Measurements from ENCODE around the gene PCDH1.

Gene PCDH1

DNA sequence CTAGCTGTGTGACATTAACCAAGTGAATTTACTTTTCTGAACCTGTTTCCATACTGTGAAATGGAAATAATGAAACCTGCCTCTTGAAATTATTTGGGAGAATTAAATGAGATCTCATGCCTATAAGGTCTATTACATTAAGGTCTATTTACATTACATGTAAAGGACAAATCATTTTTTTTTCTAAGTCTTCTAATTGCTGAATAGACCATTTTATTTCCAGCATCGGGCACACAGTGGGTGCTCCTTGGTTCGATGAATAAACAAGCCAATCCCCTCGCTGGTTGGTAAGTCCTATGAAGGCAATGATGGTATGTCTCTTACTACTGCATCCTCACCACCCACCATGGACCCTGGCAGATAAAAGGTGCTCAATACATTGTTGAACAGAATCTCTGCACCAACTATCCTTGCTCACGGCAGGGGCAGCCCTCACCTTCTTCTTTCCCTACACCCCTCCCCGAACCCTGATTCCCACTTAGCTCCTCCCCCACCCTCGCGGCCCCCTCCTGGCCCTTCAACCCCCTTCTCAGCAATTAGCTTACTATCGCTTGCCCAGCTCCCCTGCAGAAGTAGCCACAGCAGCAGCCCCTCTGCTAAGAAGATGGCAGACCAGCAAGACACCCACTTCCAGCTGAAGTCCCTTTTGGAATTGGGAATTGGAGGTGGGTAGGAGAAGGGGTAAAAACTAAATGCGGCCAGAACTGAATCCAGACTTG is 3.0 kb downstream of the PCDH1 start:
- no peak for TF ChIP-seq Cebpa-rat (IDR thresholded peaks at IDR 0.05)
- Histone ChIP-seq H3K9ac (no peak overlapping the region), H4K20me1 (peaks cover 43% of the 10 kb centered on the region; the same call in 1 of the 2 replicates), H3K27ac (no peak overlapping the region), H3K9me3 (no peaks in the 10 kb centered on the region), H3K4me2 (no peak overlapping the region), H3K27me3 (peaks cover 69% of the 10 kb centered on the region), H3K36me3 (no peaks in the 10 kb centered on the region), H3K4me3 (no peak overlapping the region), H3K4me1 (peaks cover 38% of the 10 kb centered on the region)

GRCh38 chr5:141874262-141874964 is 3.8 kb downstream of the PCDH1 start:
- Histone ChIP-seq H3K4me3 (no peak overlapping the region), H3K4me2 (no peak overlapping the region), H3K9ac (no peak overlapping the region), H4K20me1 (peaks cover 35% of the 10 kb centered on the region; the same call in 1 of the 2 replicates), H3K27ac (no peak overlapping the region), H3K36me3 (no peaks in the 10 kb centered on the region), H3K27me3 (peaks cover 77% of the 10 kb centered on the region), H3K4me1 (peaks cover 30% of the 10 kb centered on the region), H3K9me3 (no peaks in the 10 kb centered on the region)
- TF ChIP-seq Cebpa-rat (IDR thresholded peaks at IDR 0.05), result no peak

DNA sequence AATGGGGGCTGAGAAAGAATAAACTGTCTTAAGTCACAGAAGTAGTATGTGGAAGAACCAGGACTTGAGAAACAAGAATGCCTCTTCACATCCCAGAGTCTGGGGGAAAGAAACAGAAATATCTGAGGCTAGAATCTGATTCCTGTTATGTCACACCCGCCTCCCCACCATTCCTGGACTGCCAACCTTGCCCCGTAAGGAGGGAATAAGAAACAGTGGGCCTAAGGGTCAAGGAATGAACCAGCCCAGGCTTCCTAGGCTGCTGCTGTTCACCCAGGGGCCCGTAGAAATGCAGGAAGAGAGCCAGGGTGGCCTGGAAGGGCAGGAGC is 4.3 kb downstream of the PCDH1 start:
- no peaks in the 10 kb centered on the region for H3K36me3 ChIP-seq
- no peak overlapping the region for H3K4me2 ChIP-seq
- peaks cover 74% of the 10 kb centered on the region for H3K27me3 ChIP-seq
- peaks cover 25% of the 10 kb centered on the region for H3K4me1 ChIP-seq
- no peak overlapping the region for H3K4me3 ChIP-seq
- H4K20me1 ChIP-seq, result peaks cover 32% of the 10 kb centered on the region; the same call in 1 of the 2 replicates
- no peak for TF ChIP-seq Cebpa-rat (IDR thresholded peaks at IDR 0.05)
- H3K9ac ChIP-seq, result no peak overlapping the region
- H3K9me3 ChIP-seq, result no peaks in the 10 kb centered on the region
- no peak overlapping the region for H3K27ac ChIP-seq

GRCh38 chr5:141872496-141873356 is 5.5 kb downstream of the PCDH1 start:
- no peak overlapping the region for H3K4me3 ChIP-seq
- H3K27me3 ChIP-seq, result peaks cover 62% of the 10 kb centered on the region
- H3K4me2 ChIP-seq, result no peak overlapping the region
- no peak for TF ChIP-seq Cebpa-rat (IDR thresholded peaks at IDR 0.05)
- H3K27ac ChIP-seq, result no peak overlapping the region
- H3K36me3 ChIP-seq, result no peaks in the 10 kb centered on the region
- peaks cover 15% of the 10 kb centered on the region for H3K4me1 ChIP-seq
- no peaks in the 10 kb centered on the region for H3K9me3 ChIP-seq
- peaks cover 23% of the 10 kb centered on the region; the same call in 1 of the 2 replicates for H4K20me1 ChIP-seq
- H3K9ac ChIP-seq, result no peak overlapping the region

DNA sequence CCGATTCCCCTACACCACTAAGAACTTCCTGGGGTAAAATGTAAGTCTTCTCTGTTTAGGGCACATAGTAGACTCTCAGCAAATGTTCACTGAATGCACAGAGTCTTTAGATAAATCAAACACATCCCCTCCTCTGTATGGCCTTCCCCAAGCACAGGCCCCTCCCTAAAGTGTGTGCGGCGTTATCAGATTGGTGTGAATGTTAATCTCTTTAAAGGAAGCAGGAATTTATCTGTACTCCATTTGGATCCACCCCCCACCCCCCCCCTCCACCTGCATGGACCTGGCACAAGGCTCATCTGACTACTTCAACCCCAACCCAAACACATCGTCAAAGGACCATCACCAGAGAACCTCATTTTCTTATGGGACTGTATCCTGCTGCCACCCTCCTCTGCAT is 6.3 kb downstream of the PCDH1 start:
- H3K9me3 ChIP-seq, result no peaks in the 10 kb centered on the region
- no peak overlapping the region for H3K4me3 ChIP-seq
- H3K27ac ChIP-seq, result no peak overlapping the region
- H3K9ac ChIP-seq, result no peak overlapping the region
- no peak for TF ChIP-seq Cebpa-rat (IDR thresholded peaks at IDR 0.05)
- peaks cover 54% of the 10 kb centered on the region for H3K27me3 ChIP-seq
- H3K36me3 ChIP-seq, result no peaks in the 10 kb centered on the region
- peaks cover 11% of the 10 kb centered on the region; the same call in 1 of the 2 replicates for H3K4me1 ChIP-seq
- H4K20me1 ChIP-seq, result peaks cover 14% of the 10 kb centered on the region; the same call in 1 of the 2 replicates
- H3K4me2 ChIP-seq, result no peak overlapping the region

- Histone ChIP-seq H3K4me3 (no peak overlapping the region), H4K20me1 (peaks cover 5% of the 10 kb centered on the region; the same call in 1 of the 2 replicates)
These were observed 7.3 kb downstream of the PCDH1 start for GRCh38 chr5:141870871-141871270.

DNA sequence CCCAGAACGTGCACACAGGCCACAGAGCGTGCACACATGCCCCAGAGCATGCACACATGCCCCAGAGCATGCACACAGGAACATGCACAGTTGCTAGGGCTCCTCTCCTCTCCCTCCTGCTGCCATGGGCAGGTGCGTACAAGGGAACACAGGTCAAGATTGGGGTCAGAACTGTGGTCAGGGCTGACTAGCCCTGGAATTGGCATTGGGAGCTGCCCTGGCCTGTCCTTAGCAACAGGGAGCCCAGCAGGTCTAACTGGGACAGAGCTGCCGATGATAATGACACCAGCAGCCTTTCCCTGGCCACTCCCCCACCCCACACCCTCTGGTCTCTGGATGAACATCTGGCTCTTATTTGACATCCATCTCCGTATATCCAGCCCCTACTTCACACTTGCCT is 8.0 kb downstream of the PCDH1 start:
- Histone ChIP-seq H3K27ac (no peak overlapping the region), H3K4me2 (no peak overlapping the region), H3K4me1 (no peaks in the 10 kb centered on the region), H3K36me3 (no peaks in the 10 kb centered on the region), H3K4me3 (no peak overlapping the region), H3K27me3 (peaks cover 37% of the 10 kb centered on the region), H3K9ac (no peak overlapping the region), H3K9me3 (no peaks in the 10 kb centered on the region), H4K20me1 (no peaks in the 10 kb centered on the region; the same call in 1 of the 2 replicates)
- no peak for TF ChIP-seq Cebpa-rat (IDR thresholded peaks at IDR 0.05)

More at GRCh38 chr5:141870871-141871270, 7.3 kb downstream of the PCDH1 start:
- Histone ChIP-seq H3K27me3 (peaks cover 44% of the 10 kb centered on the region), H3K36me3 (no peaks in the 10 kb centered on the region), H3K9me3 (no peaks in the 10 kb centered on the region), H3K4me2 (no peak overlapping the region), H3K9ac (no peak overlapping the region), H3K4me1 (peaks cover 1% of the 10 kb centered on the region; the same call in 1 of the 2 replicates), H3K27ac (no peak overlapping the region)
- TF ChIP-seq Cebpa-rat (IDR thresholded peaks at IDR 0.05), result no peak

GRCh38 chr5:141869514-141869913 is 8.7 kb downstream of the PCDH1 start:
- no peaks in the 10 kb centered on the region for H4K20me1 ChIP-seq
- no peaks in the 10 kb centered on the region for H3K36me3 ChIP-seq
- peaks cover 30% of the 10 kb centered on the region for H3K27me3 ChIP-seq
- H3K27ac ChIP-seq, result no peak overlapping the region
- H3K4me3 ChIP-seq, result no peak overlapping the region
- no peak overlapping the region for H3K9ac ChIP-seq
- no peak overlapping the region for H3K4me2 ChIP-seq
- peaks cover 6% of the 10 kb centered on the region; the same call in 1 of the 2 replicates for H3K4me1 ChIP-seq
- H3K9me3 ChIP-seq, result no peaks in the 10 kb centered on the region
- no peak for TF ChIP-seq Cebpa-rat (IDR thresholded peaks at IDR 0.05)

GRCh38 chr5:141869040-141869439 is 9.2 kb downstream of the PCDH1 start:
- H3K27ac ChIP-seq, result no peak overlapping the region
- H3K4me1 ChIP-seq, result peaks cover 6% of the 10 kb centered on the region; the same call in 1 of the 2 replicates
- H3K4me2 ChIP-seq, result no peak overlapping the region
- no peaks in the 10 kb centered on the region for H3K36me3 ChIP-seq
- H3K4me3 ChIP-seq, result no peak overlapping the region
- no peaks in the 10 kb centered on the region for H3K9me3 ChIP-seq
- TF ChIP-seq Cebpa-rat (IDR thresholded peaks at IDR 0.05), result no peak
- no peak overlapping the region for H3K9ac ChIP-seq
- H3K27me3 ChIP-seq, result peaks cover 25% of the 10 kb centered on the region
- H4K20me1 ChIP-seq, result no peaks in the 10 kb centered on the region
